GF-D8 (cell line): Measurements from ENCODE around the gene CAV3.
"Not testable (repeated sequence)": the region's sequence is repeated elsewhere in the genome, so short reads cannot be mapped to it uniquely, and the experiment has no call there.

Experiments used
- DNase-seq: peaks from one replicate; lab custom pipeline; 2025; lab: John Stamatoyannopoulos, UW

CAV3 gene

DNA sequence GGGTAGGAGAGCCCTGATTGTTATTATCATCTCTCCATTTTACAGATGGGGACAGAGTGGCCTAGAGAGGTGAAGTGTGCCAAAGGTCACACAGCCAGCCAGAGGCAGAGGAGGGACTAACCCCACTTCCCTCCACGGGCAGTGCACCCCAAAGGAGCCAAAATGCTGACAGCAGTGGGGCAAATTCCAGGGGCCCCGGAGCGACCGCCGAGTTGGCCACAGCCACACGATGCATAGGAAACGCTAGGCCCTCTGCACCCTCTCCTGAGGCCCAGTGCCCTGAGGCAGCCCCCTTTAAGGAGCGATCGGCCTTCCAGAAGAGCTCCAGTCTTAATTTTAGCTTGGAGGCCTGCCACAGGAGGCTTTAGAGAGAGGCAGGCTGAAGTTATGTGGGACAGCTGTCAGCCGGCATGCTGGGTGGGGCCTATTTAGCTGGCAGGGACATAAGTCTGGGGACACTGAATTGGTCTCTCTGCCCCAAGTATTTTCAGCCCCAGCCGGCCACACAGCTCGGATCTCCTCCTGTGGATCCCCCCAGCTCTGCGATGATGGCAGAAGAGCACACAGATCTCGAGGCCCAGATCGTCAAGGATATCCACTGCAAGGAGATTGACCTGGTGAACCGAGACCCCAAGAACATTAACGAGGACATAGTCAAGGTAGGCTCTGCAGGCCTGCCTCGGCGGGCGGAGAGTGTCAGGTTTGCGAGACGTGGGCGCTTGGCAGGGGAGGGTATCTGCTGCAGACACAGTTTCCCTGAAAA, at the start of gene CAV3:
CAV3 (plus strand) TSS at position 471 of the 763 bp plus-strand sequence; CDS start at position 546, 75 bp downstream.
- no peak for DNase-seq

DNA sequence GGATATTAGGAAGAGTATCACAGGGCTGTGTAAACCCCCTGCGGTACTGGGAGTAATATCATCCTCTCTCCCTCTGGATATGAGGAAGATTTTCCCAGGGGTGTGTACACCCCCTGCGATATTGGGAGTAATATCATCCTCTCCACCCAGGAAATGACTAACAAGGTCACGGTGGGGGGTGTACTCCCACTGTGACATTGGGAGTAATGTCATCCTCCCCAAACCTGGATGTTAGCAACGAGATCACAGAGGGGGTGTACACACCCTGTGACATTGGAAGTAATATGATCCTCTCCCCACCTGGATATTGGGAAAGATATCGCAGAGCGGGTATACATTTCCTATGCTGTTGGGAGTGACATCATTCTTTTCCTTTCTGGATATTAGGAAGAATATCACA, 48.6 kb upstream of the CAV3 start:
- DNase-seq = not testable (repeated sequence)

- DNase-seq = not testable (repeated sequence)
Measured at GRCh38 chr3:8691295-8691694, 42.3 kb upstream of the CAV3 start.

DNA sequence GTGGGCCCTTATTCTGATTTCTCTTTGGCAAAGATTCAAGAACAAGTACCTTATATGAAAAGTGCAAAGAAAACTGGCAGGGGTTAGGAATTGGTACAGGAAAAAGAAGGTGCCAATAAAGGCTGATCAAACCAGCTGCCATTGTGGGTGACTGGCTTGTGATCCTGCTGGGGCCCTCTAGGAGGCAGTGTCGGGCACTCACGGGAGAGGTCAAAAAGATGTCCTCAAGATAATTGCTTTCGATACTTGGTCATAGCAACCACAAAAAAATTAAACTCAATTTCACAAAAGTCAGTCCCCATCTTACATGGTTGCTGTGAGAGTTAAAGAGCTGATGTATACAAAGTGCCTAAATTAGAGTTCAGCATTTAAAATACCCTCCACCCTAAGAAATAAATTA, 31.0 kb upstream of the CAV3 start:
- no peak for DNase-seq

- no peak for DNase-seq
Measured at GRCh38 chr3:8705575-8705974, 28.0 kb upstream of the CAV3 start.

DNA sequence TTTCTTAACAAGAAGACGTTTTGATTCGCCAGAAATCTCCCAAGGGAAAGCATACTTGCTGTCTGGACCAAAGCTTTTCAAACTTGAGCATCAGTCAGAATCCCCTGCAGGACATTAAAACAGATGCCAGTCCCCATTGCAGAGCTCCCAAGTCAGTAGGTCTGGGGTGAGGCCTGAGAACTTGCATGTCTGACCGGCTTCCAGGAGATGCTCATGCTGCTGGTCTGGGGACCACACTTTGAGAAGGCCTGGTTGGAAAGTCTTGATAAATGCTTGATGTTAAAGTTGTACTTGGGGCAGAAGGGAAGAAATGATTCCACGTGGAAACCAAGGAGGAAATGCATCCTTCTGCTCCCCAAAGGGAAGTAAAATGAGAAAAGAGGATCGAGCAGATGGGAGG, 24.3 kb upstream of the CAV3 start:
- no peak for DNase-seq

- no peak for DNase-seq
Measured at GRCh38 chr3:8709801-8710507, 23.6 kb upstream of the CAV3 start.

DNA sequence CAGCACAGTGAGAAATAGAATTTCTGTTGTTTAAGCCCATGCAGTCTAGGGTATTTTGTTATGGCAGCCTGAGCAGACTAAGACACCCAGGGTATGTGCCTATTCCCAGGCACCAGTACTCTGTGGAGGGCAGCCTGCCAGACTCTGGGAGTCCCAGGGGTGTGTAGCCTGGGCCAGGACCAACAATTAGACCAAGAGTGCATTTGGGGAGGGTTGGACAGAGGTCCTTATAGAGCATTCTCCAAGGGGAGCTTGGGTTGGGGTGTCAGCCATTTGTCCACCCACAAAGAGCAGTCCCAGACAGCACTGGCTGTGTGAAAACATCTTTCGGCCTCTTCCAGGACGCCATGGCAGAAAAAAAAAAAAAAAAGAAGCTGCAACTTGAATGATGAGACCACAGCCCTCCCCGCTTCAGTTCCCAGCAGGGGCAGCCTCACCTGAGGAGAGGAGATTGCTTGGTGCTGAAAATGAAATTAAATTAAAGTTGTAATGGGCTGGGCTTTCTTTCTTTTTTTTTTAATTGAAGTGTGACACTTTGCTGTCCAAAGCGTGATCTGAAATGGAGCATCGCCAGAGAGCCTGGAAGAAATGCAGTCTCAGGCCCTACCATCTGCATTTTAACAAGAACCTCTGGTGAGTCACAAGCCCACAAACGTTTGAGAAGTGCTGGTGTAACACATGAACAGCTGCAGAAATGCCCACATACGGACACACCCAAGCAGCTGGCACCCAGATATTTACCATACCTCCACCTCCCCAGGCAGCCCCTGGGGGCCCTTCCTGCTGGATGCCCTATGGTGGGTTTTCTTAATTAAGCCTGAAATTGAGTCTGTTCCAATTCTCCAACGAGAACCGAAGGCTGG, 21.3 kb upstream of the CAV3 start:
- no peak for DNase-seq

GRCh38 chr3:8712908-8713255, 20.7 kb upstream of the CAV3 start:
- no peak for DNase-seq

GRCh38 chr3:8713901-8714759, 19.5 kb upstream of the CAV3 start:
- no peak for DNase-seq

DNA sequence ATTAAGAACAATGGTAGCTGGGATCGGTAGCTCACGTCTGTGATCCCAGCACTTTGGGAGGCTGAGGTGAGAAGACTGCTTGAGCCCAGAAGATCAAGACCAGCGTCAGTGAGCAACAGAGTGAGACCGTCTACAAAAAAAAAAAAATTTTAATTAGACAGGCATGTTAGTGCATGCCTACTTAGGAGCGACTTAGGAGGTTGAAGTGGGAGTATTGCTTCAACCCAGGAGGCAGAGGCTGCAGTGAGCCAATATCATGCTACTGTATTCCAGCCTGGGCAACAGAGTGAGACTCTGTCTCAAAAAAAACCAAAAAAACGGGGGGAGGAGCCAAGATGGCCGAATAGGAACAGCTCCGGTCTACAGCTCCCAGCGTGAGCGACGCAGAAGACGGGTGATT, 17.8 kb upstream of the CAV3 start:
- not testable (repeated sequence) for DNase-seq

DNA sequence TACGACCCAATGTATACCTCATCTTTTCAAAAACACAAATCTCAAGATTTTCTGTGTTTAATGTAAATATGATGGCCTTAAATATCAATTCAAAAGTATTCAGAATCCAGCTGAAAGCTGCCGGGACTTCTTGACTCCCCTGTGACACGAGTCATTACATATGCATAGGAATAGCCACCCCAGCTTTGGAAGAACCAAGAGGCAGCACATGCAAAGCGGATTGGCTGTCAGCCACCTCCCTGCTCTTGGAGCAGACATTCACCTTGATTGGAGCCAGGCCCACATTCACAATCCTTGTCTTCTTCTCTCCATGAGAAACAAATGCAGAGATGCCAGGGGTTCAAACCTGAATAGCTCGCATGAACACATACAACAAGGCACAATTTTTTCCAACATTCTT, 10.8 kb upstream of the CAV3 start:
- no peak for DNase-seq

- DNase-seq = no peak
Measured at GRCh38 chr3:8723612-8724011, 10.0 kb upstream of the CAV3 start.

GRCh38 chr3:8724108-8724752, 9.4 kb upstream of the CAV3 start:
- no peak for DNase-seq

- DNase-seq = no peak
Measured at GRCh38 chr3:8727605-8728512, 5.7 kb upstream of the CAV3 start.

GRCh38 chr3:8729479-8729878, 4.1 kb upstream of the CAV3 start:
- DNase-seq = no peak

GRCh38 chr3:8730656-8731055, 2.9 kb upstream of the CAV3 start:
- DNase-seq = no peak

GRCh38 chr3:8732413-8732812, 1.2 kb upstream of the CAV3 start:
- no peak for DNase-seq

DNA sequence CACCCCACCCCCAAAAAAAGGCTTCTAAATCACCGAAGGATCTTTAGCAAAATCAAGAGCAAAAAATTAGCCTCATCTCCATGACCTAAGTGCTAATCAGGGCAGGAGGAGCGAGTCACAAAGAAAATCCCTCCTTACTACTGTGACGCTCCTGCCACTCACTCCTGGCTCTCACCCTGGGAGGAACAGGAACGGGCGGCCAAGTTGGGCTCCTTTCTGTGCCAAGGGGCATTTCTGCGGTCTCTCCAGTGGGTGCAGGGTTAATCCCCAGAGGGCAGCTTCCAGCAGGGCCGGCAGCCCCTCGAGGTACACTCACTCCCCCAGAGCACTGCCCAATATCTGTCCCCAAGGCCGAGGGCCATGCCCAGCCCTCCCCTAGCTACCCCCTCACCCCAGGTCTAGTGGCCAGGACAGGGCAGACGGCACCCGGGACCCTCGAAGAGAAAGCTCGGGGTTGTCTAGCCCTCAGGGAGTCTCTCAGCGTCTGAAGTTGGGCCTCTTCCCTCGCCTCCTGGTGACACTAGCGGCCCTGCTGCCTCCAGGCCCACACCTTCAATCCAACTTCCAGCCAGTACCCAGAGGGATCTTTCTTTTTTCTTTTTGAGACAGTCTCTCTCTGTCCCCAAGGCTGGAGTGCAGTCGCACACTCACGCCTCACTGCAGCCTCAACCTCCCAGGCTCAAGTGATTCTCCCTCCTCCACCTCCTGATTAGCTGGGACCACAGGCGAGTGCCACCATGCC, 706 bp downstream of the CAV3 start:
- no peak for DNase-seq
